Gastroesophageal sphincter (tissue), 3 donors: ENCODE results near the gene ACTR3.

Experiments
- CTCF ChIP-seq, 4 experiments: fragments of 200-600 bp in 2 of 4; fragments of 450-650 bp in 2 of 4; sonication (generic) in 1 of 4; IDR thresholded peaks; one replicate each; pipeline ENCODE4 v1.5.1; 2017 to 2019; ENCODE audit warnings: antibody characterized with exemption in 4 of 4, mild to moderate bottlenecking in 2 of 4, moderate library complexity in 2 of 4
- EP300 ChIP-seq: sonication (generic); formaldehyde crosslinking; IDR thresholded peaks from one replicate; pipeline ENCODE4 v1.6.1; 2017; ENCODE audit warnings: antibody characterized with exemption, mild to moderate bottlenecking

GRCh38 chr2:113895301-113895700, 5.4 kb downstream of the ACTR3 start:
- TF ChIP-seq CTCF (IDR thresholded peaks at IDR 0.05) (no peak), EP300 (no peak)
